ENCODE results near the gene NBAS.
A peak's percentile ranks its signal among the peaks of the same experiment; 100 is the strongest.
"Not testable (repeated sequence)": the region's sequence is repeated elsewhere in the genome, so short reads cannot be mapped to it uniquely, and the experiment has no call there.

Gene NBAS

DNA sequence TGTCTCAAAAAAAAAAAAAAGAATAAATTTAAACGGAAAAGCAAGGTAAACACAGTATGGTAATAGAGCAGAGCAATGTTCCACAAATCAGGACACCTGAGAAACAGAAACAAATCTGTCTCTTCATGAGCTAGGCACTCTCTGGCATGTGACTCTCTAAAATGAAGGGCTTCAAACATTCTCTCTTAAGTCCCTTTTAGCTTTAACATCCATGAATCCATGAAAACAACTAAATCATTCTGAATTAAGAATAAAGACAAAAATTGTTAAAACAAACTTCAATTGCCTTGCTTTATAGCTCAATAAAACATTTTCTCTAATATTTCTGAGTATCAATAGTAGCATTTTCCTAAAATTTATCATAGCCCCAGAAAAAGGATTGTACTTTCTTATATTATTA is 132.1 kb downstream of the NBAS start:
- no peak for DNase-seq
- TF ChIP-seq POLR2A (IDR thresholded peaks at IDR 0.05; ENCODE audit: low read length) = no peak
- TF ChIP-seq GATA1 (IDR thresholded peaks at IDR 0.05; ENCODE audit: low read depth, low read length) = no peak

DNA sequence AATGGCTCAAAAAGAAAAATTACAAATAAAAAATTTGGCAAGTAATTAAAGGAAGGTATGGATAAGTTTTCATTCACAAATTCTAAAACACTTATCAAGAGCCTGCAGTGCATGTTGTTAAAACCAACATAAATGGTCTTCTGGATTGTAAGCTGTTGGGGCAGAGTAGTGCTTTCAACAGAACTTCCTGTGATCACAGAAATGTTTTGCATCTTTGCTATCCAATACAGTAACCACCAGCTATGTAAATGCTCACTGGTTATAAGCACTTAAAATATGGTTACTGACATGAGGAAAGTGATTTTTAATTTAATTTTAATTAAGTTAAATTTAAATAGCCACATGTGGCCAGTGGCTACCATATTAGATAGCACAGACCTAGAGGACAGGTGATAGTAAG is 133.1 kb downstream of the NBAS start:
- TF ChIP-seq GATA1 (IDR thresholded peaks at IDR 0.05; ENCODE audit: low read depth, low read length) = no peak
- no peak for TF ChIP-seq POLR2A (IDR thresholded peaks at IDR 0.05; ENCODE audit: low read length)
- DNase-seq = no peak

DNA sequence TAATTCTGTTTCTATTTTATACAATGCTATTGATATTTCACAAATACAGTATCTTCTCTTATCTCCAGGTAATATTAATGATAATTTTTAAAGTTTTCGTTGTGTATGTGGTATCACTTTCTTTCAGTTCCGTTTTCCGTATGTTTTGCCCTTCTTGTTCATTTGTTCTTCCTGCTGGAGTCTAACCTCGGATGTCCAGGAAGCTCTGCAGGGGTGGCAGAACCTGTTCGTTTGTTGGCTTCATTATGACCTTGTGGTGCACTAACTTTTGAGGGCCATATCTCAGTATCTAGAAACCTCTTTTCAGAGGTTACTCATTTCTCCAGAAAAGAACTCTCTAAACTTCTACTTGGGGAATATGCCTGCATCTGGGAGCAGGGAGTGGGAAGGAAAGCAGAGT is 134.5 kb downstream of the NBAS start:
- DNase-seq = no peak
- no peak for TF ChIP-seq GATA1 (IDR thresholded peaks at IDR 0.05; ENCODE audit: low read depth, low read length)
- TF ChIP-seq POLR2A (IDR thresholded peaks at IDR 0.05; ENCODE audit: low read length) = no peak

DNA sequence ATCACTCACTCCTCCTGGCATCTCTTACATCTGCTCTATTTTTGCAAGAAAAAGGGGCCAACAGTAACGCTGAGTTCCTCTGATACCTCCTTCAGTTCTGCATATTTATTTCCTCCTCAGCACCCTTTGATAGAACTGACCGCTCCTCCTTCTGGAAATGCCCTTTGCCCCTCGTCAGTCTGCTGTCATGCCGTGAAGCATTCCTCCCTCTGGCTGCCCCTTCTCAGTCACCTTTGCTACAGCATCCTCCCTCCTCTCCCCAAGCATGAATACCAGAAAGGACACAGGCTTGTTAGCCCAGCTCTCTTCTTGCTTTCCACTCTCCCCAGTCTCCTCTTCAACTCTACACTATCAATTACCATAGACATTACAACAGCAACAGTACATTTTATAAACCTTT is 135.4 kb downstream of the NBAS start:
- TF ChIP-seq GATA1 (IDR thresholded peaks at IDR 0.05; ENCODE audit: low read depth, low read length) (no peak), POLR2A (IDR thresholded peaks at IDR 0.05; ENCODE audit: low read length) (no peak)
- no peak for DNase-seq

DNA sequence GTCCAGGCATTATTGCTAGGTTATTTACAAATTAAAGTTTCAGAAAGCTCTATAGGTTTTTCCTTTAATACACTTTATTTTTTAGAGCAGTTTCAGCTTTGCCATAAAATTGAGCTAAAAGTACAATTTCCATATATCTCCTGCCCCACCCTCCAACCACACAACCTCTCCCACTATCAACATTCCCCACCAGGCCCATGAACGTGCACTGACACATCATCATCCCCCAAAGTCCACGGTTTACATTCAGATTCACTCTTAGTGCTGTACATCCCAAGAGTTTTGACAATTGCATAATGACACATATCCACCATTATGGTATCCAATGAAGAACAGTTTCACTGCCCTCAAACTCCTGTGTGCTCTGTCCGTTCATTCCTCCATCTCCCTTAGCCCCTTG is 139.4 kb downstream of the NBAS start:
- DNase-seq = peak; percentile 60 to 65
- TF ChIP-seq POLR2A (IDR thresholded peaks at IDR 0.05; ENCODE audit: low read length) = no peak
- TF ChIP-seq GATA1 (IDR thresholded peaks at IDR 0.05; ENCODE audit: low read depth, low read length) = no peak

DNA sequence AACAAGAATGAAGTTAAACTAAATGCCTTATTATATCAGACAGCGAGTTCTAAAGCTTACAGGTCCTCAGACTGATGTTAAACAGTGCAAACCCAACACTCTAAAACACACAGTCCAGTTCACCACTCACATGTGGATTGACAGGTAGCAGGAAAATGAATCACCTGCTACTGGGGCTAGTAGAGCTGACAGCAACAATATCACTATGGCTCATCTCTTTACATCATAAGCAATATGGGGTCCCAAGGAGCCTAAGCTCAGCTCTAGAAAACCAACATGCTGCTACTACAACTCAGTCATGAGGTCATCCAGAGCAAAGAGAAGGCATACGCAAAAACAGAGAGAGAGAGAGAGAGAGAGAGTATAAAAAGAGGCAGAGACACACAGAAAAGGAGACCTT is 145.4 kb downstream of the NBAS start:
- TF ChIP-seq GATA1 (IDR thresholded peaks at IDR 0.05; ENCODE audit: low read depth, low read length) (no peak), POLR2A (IDR thresholded peaks at IDR 0.05; ENCODE audit: low read length) (no peak)
- DNase-seq = no peak

DNA sequence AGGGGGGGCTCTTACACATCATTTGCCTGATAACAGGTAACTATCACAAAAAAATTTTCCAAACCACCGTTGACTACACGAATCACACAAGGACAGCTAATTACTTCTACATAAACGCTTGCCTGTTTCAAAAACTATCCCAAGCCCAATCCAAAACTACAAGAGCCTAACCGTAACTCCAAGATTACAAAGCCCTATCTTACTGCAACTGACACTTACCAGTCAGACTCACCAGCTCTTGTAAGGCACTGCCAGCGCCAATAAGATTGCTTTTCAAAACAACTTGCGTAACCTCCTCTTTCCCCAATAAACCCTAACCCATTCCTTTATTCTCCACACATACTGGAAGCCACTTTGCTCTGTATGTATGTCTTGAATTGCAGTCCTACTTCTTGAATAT is 148.4 kb downstream of the NBAS start:
- no peak for TF ChIP-seq POLR2A (IDR thresholded peaks at IDR 0.05; ENCODE audit: low read length)
- no peak for TF ChIP-seq GATA1 (IDR thresholded peaks at IDR 0.05; ENCODE audit: low read depth, low read length)

DNA sequence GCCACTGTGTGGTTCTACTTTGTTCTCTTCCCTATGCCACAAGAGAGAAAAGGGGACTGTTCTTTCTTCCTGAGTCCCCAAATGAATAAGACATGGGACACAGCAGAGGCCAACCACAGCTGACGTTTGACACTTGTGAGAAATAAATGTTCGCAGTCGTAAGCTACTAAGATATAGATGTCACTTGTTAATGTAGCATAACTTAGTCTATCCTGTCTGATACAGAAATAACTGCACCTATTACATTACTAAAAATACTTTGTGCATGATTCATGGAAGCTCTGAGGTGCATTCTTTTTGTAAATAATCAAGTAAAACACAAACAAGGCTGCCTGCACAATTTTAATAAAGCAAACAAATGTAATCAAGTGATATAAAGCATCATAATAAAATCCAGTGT is 148.8 kb downstream of the NBAS start:
- TF ChIP-seq GATA1 (IDR thresholded peaks at IDR 0.05; ENCODE audit: low read depth, low read length) (no peak), POLR2A (IDR thresholded peaks at IDR 0.05; ENCODE audit: low read length) (no peak)
- DNase-seq = no peak

More for the DNA sequence above, 148.4 kb downstream of the NBAS start:
- no peak for DNase-seq

DNA sequence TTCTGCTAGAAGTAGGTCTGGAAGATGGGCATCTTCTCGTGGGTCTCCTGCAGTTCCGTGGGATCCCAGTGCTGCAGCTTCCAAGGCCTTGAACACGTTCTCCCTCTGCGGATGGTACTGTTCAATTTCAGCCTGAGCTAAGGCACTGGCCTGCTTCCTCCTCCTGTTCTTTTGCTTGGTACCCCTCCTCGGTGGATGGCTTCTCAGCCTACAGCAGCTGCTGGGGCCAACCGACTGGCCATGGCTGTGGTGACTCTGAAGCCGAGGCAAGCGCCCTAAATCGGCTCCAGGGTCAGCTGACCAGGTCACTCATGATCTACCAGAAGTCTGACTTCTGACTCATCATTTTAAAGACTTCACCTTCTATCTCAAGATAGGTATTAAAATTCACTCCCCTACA is 150.2 kb downstream of the NBAS start:
- DNase-seq = no peak
- TF ChIP-seq GATA1 (IDR thresholded peaks at IDR 0.05; ENCODE audit: low read depth, low read length) = no peak
- TF ChIP-seq POLR2A (IDR thresholded peaks at IDR 0.05; ENCODE audit: low read length) = no peak

DNA sequence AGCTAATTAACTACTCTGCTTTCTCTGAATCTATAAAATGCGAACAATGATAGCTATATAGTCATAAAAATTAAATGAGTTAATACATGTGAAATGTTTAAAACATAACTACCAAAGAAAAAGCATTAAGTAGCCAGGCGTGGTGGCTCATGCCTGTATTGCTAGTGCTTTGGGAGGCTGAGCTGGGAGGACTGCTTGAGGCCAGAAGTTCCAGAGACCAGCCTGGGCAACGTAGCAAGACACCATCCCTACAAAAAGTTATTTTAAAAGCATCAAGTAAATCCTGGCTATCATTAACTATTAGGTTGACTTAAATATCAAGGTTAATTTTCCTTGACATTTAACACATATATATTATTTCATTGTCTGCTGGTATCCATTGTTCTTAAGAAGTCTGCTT is 152.4 kb downstream of the NBAS start:
- DNase-seq = no peak
- TF ChIP-seq POLR2A (IDR thresholded peaks at IDR 0.05; ENCODE audit: low read length) = no peak
- TF ChIP-seq GATA1 (IDR thresholded peaks at IDR 0.05; ENCODE audit: low read depth, low read length) = no peak

DNA sequence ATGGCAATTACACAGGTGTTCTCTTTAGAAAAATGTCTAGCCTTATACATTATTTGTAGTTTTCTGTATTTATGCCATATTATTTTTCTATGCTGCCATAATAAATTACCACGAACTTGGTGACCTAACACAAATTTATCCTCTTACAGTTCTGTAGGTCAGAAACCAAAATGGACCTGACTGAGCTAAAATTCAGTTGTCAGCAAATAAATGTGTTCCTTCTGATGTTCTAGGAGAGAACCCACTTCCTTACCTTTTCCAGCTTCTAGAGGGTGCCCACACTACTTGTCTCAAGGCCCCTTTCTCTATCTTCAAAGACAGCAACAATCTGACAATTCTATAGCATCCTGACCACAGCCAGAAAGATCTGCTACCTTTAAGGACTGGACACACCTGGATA is 153.5 kb downstream of the NBAS start:
- no peak for DNase-seq
- TF ChIP-seq POLR2A (IDR thresholded peaks at IDR 0.05; ENCODE audit: low read length) (no peak), GATA1 (IDR thresholded peaks at IDR 0.05; ENCODE audit: low read depth, low read length) (no peak)

DNA sequence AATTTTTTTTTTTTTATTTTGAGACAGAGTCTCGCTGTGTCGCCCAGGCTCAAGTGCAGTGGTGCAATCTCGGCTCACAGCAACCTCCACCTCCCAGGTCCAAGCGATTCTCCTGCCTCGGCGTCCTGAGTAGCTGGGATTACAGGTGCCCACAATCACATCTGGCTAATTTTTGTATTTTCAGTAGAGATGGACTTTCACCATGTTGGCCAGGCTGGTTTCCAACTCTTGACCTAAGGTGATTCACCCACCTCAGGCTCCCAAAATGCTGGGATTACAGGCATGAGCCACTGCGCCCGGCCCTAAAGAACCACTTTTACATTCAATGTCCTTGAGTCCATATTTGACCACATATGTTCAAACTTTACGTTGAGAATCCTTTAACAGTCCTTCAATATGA is 156.6 kb downstream of the NBAS start:
- not testable (repeated sequence) for DNase-seq

DNA sequence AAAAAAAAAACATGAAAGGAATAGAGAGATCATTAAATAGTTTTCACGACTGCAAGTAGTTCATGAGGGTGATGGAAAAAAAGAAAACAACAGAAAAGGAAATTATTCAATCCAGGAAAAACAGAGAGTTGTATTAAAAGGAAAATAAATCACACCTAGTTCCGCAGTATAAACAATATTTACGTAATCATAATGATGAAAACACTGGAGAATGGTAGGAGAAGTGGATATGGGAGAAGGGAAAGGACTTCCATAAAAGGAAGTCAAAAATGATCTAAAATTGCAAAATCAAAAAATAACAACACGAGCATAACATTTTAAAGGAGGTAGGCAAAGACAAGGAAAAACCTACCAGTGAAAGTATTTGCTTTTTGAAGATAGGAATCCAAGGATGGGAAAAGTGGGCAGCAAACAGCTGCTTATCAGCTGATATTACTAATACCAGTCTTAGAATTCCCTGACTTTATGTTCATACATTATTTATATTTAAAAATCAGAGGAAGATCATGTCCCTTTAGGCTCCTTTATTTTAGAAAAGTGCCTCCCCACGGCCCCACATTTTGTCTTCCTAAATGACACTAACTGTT is 160.8 kb downstream of the NBAS start:
- TF ChIP-seq GATA1 (IDR thresholded peaks at IDR 0.05; ENCODE audit: low read depth, low read length) (no peak), POLR2A (IDR thresholded peaks at IDR 0.05; ENCODE audit: low read length) (no peak)
- DNase-seq = no peak

DNA sequence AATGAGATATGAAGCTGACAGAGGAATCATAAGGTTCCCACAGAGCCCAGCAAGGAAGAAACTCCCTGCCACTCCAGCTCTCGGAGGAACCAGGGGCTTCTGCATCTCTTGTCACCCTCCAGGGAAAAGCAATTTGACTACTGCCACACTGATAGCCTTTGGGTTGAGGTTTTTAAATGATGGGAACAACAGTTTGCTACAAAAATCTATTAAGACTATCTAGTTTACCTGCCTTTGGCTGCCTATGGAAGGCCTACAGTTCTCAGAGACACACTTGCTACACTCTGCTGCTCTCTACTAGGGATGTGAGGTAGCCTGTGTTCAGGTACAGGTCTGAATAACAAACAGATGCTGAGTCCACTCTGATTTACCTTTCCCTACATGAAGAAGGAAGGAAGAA is 161.9 kb downstream of the NBAS start:
- TF ChIP-seq POLR2A (IDR thresholded peaks at IDR 0.05; ENCODE audit: low read length) = no peak
- TF ChIP-seq GATA1 (IDR thresholded peaks at IDR 0.05; ENCODE audit: low read depth, low read length) = no peak
- no peak for DNase-seq

DNA sequence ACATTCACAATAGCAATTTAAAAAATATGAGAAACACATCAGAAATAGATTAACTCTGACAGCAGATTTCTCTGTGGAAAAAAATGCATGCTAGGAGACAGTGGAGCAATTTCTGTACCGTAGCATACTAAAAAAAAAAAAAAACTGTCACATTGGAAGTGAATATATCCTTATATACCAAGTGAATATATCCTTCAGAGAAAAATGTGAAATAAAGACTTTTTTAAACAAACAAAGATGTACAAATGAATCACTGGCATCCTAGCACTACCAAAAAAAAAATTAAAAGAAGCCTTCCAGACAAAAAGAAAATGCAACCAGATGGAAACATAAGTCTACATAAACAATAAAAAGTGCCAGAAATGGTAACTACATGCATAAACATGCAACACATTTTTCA is 169.4 kb downstream of the NBAS start:
- no peak for TF ChIP-seq POLR2A (IDR thresholded peaks at IDR 0.05; ENCODE audit: low read length)
- DNase-seq = no peak

DNA sequence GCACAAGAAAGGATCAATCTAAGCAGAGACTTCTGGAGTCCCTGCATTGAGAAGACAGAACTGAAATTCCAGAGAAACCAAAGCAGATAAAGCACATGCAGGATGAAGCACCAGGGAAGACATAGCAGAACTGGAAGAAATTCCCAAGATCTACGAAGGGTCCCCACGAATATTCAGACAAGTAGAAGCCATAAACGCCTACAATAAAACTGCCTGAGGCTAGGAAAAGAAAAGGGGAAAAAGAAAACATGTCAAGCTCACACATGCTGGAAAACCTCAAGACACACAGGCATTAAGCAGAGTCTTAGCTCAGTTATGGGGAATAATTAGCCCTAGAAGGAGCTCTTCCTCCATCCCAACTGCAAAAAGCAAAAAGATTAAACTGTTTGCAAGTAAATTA is 171.2 kb downstream of the NBAS start:
- DNase-seq = no peak
- no peak for TF ChIP-seq GATA1 (IDR thresholded peaks at IDR 0.05; ENCODE audit: low read depth, low read length)
- TF ChIP-seq POLR2A (IDR thresholded peaks at IDR 0.05; ENCODE audit: low read length) = no peak
